Activated CD4-positive, CD25-positive, alpha-beta regulatory T cell (primary cell): ENCODE results near the gene KLK2.
"Not testable (repeated sequence)": the region's sequence is repeated elsewhere in the genome, so short reads cannot be mapped to it uniquely, and the experiment has no call there.

Source experiments
- DNase-seq, 4 experiments: peaks; one replicate each; lab custom pipeline; 2025; lab: John Stamatoyannopoulos, UW

The KLK2 gene

DNA sequence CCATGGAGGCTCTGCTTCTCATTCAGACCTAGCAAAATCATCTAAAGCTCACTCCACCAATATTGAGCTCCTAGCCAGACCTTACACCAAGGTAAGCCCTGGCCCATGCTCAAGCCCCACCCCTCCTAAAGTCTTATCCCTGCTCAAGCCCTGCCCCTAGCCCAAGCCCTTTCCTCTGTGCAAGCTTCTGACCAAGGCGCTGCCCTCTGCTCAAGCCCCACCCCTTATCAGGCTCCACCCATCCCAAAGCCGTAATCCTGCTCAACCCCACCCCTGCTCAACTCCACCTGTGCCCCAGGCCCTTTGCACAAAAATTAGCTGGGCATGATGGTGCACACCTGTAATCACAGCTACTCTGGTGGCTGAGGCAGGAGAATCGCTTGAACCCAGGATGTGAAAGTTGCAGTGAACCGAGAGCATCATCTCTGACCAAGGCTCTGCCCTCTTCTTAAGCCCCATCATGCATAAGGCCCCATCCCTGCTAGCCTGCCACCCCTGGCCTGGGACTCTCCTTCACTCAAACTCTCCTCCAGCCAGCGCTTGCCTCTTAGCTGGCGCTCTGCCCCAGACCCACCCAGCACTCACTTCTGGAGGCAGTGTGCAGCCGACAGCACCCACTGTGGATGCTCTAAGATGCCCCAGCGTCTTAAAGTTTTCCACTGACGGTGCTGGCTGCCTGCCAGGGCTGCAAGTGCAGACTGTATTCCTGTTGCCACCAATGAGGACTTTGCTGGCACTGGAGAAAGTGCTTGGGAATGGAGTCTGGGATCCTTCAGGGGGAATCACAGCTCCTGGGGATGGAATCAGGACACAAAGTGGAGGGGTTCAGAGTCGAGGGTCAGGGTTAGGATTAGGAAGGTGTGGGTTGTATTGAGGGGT, 21.5 kb downstream of the KLK2 start:
- no peak for DNase-seq

DNA sequence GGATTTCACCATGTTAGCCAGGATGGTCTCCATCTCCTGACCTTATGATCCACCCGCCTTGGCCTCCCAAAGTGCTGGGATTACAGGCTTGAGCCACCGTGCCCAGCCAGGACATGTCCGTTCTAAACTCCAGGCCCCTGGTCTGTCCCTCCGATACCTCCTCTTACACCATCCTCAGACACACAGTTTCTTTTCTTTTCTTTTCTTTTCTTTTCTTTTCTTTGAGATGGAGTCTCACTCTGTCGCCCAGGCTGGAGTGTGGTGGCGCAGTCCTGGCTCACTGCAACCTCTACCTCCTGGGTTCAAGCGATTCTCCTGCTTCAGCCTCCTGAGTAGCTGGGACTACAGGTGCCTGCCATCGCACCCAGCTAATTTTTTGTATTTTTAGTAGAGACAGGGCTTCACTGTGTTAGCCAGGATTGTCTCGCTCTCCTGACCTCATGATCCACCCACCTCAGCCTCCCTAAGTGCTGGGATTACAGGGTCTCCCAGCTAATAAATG, 22.9 kb downstream of the KLK2 start:
- not testable (repeated sequence) for DNase-seq

DNA sequence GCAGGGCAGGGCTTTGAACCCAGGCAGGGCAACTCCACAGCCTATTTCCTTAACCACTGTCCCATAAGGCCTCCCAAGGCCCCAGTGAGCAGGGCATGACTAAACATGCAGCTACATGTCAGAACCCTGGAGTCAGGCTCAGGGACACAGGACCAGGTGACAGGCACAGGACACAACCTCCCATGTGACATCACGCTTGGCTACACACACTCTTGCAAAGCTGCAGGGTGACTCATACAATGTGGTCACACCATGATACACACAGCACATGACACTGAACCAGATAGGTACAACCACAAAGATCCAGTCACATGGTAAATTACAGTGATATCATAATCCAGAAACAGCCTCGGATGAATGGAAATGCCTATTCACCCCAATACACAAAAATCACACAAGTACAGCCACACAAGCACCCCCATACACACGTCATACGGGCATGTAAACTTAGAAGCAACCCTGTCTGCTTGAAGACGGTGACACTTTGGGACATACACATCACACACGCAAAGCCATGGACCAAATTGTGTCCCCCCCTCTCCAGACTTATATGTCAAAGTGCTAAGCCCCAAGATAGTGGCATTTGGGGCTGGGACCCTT, 23.5 kb downstream of the KLK2 start:
- DNase-seq: no peak

DNA sequence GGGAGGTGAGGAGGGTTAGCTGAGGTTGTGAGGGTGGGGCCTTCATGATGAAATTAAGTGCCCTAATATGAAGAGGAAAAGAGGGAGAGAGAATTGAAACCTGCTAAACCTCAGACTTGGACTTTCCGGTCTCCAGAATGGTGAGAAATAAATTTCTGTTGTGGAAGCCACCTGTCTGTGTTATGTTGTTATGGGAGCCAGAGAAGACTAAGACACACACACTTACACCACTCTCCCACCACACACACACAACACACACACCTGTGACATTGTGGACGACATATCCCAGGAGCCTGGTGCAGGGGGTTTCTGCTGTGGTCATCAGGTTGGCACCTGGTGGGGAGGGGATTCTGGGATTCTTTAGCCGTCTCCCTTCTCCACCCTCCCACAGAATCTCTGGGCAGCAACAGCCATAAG, 24.0 kb downstream of the KLK2 start:
- no peak for DNase-seq

DNA sequence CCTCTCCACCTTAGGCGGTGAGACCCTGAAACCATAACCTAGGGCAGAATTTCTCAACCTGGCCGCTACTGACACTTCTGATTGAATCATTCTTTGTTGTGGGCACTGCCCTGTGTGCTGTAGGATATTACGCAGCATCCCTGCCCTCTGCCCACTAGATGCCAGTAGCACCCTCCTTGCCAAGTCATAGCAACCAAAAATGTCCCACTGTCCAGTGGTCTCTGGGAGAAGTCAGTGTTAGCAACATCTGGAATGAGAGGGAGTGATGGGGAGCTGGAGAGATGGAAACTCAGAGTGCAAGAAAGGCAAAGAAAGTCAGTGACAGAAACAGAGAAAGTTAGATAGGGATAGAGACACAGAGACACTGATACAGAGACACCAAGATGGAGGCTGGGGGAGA, 24.4 kb downstream of the KLK2 start:
- no peak for DNase-seq

DNA sequence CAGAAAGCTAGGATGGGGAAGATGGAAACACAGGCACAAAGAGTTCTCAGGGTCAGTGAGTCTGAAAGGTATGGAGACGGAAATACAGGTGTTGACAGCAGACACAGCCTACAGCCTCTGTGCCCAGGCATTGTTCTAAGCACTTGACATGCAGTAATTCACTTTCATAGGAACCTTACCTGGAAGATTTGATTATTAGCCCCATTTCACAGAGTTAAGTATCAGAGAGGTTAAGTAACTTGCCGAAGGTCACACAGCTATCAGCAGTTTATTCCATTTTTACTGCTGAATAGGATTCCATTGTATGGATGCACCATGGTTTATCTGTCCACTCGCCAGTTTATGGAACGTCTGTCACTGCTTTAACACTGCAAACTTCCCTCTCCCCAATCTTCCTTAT, 24.8 kb downstream of the KLK2 start:
- DNase-seq: no peak

DNA sequence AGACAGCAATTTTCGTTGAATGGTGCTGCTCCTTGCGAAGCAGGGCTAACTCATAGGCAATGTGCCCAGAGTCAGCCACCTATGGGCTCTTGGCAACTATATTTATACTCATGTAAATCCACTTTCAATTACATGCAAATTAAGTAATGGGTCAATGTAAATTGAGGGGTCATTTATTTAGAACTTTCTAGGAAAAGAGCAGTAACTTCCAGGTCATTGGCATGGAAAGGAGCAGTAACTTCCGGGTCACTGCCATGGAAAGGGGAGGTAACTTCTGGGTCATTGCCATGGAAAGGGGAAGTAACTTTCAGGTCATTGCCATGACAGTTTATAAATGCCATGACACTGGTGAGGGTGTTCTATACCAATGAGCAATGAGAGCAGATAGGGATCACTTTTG, 26.3 kb downstream of the KLK2 start:
- no peak for DNase-seq

DNA sequence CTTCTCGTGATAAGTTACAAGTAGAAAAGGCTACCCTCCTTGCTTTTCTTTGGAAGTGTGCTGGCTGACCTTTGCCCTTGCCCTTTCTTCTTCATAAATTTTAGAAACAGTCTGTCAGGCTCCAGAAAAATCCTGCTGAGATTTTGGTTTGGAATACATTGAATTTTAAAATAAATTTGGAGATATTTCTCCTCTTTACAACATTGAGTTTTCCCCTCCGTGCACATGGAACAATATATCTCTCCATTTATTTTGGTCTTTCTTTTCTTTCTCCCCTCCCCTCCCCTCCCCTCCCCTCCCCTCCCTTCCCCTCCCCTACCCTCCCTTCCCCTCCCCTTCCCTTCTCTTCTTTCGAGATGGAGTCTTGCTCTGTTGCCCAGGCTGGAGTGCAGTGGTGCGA, 29.4 kb downstream of the KLK2 start:
- no peak for DNase-seq

DNA sequence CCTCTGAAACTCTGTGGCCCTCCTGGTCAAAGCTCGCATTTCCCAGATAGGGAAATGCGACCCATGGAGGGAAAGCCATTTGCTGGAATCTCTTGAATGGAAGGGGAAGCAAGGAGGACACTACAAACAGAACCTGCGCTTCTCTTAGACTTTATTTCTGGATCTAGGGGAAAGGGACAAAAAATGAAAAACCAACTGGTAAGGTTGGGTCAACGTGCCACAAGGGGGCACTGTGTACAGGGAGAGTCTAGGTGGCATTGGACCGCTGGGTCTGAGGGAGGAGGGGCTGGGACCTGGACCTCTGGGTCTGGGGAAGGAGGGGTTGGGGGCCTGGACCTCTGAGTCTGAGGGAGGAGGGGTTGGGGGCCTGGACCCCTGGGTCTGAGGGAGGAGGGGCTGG, 33.0 kb downstream of the KLK2 start:
- DNase-seq: no peak

DNA sequence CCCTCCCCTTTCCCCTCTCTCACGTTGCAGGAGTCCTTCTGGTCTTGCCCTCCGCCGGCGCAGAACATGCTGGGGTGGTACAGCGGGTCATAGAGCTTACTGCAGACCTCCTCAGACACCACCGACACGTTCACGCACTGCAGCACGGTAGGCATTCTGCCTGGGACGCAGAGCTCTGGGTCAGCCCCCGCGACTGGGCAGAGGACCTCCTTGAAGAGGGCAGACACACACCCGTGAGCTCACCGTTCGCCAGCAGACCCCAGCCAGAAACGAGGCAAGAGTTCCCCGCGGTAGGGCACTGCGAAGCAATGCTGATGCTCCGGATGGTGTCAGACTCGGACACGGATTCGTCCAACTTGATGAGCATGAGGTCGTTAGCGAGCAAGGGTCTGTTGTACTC, 35.1 kb downstream of the KLK2 start:
- no peak for DNase-seq

DNA sequence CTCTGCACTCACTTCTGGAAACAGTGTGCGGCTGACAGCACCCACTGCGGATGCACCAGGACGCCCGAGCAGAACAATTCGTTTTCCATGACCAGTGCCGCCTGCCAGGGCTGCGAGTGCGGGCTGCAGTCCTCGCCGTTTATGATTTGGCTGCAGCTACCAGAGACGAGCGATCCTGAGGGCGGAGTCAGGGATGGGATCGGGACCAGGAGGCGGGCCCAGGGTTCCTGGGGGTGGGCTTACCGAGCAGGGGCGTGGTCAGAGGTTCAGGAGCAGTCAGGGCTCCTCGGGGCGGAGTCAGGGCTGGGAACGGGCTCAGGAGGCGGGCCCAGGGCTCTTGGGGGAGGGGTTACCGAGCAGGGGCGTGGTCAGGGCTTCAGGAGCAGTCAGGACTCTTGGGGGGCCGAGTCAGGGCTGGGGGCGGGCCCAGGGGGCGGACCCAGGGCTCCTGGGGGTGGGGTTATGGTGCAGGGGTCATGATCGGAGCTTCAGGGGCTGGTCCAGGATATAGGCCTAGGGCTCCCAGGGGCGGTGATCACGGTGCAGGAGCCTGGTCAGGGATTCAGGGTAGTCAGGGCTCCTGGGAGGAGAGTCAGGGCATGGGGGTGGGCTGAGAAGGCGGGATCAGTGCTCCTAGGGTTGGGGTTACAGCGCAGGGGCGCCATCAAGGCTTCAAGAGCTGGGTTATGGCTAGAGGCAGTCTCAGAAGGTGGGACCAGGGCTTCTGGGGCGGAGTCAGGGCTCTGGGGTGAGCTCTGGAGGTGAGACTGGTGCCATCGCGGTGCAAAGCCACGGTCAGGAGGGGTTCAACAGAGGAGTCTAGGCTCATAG, 36.2 kb downstream of the KLK2 start:
- no peak for DNase-seq

DNA sequence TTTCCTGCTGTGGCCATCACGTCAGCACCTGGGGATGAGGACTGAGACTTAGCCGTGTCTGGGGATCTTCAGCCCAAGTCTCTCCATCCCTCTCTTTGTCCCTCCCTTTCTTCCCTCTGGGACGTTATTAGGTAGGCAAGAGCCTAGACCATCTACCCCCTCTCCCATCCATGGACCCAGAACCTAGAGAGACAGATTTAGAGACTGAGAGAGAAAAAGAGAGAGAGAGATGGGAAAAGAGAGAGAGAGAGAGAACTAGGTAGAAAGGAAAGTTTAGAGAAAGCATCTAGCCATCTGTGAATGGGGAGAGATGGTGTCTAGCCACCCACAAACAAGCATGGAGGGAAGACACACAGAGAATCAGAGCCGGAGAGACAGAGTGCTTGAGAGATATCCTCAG, 37.5 kb downstream of the KLK2 start:
- no peak for DNase-seq

DNA sequence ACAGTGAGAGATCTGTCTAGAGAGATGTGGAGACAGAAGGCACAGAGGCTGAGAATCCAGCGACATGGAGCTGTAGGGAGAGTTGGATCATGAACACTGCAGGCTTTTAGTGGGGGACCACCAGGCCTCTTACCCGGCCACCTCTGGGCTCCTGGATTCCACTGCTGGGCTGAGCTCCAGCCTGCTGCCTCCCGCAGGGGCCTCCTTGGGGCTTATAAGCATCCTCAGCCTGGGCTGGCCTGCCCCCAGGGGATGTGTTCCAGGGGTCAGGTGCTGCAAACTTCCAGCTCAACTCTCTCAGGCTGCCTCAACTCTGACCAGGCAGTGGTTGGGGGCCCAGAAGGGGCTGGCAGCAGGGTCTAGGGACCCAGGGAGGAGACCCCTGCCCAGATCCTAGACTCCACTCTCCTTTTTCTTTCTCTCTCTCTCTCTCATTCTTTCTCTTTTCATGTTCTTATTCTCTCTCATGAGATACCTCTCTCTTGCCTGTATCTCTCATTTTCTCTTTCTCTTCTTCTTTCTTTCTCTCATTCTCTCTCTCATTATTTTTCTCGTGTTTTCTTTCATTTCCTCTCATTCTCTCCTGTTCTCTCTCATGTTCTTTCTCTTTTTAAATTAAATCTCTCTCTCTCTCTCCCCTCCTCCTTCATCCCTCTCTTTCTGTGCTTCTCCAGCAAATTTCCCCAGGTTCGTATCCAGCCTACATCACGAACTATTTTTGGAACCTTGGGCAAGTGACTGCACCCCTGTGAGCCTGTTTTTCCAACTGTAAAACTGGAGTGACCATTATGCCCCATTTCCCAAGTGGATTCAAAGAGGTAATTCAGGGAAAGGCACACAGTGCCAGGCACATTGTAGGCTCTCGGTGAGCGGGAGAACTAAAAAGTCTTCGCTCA, 38.2 kb downstream of the KLK2 start, which contains the start of gene KLK4:
Gene KLK4 (minus strand): TSS at position 190 of the 896 bp plus-strand sequence. CDS start 657 bp downstream, outside the sequence.
- no peak for DNase-seq

DNA sequence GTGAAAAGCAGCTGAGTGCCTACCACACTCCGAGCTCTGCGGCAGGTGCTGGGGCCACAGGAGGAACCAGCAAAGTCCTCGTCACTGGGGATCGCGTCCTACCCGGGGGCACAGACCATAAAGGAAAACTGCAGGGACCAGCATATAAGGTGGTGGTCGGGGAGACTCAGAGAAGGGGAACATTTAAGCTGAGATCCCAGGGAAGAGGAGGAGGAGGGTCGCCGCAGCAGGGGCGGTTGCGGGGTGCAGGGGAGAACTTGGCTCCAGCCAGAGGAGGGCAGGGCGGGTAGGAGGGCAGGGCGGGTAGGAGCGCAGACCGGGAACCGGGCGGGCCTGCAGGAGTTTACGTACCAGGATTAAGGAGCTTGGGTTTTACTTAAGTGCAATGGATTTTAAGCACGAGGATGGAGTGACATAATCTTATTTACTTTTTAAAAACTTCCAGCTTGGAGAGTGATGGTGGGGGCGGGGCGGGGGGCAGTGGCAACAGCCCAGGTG, 38.9 kb downstream of the KLK2 start:
- no peak for DNase-seq

DNA sequence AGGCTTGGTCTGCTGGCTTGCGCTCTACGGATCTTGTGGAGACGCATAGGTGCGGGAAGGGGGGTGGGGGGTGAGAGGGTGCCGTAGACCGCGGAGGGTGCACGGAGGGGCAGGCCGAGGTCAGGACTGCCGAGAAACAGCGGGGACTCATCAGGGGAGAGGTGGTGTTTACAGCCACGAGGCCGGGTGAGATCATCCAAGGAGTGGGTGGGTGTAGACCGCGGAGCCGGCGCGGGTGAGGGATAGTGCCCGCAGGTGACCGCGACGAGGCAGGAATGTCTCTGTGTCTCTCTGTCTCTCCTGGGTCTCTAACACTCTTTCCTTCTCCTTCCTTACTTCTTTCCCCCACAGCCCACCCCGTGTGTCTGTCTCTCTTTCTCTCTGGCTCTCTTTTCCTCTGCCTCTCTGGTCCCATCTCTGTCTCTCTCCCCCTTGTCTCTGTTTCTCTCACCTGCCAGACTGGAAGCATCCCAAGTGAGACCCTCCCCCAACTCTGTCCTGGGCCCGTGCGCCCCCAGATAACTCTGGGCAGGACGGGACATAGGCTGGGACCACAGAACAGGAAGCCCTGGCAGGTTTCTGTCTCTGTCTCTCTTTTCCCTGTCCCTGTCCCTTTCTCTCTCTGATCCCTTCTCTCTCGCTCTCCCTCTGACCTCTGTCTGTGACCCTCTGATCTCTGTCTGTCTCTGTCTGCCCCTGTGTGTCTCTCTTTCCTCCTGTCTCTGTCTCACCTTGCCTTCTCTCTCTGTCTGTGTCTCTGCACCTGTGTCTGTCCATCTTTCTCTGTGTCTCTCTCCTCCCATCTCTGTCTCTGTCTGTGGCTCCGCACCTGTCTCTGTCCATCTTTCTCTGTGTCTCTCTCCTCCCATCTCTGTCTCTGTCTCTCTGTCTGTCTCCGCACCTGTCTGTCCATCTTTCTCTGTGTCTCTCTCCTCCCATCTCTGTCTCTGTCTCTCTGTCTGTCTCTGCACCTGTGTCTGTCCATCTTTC, 39.8 kb downstream of the KLK2 start:
- DNase-seq: no peak

DNA sequence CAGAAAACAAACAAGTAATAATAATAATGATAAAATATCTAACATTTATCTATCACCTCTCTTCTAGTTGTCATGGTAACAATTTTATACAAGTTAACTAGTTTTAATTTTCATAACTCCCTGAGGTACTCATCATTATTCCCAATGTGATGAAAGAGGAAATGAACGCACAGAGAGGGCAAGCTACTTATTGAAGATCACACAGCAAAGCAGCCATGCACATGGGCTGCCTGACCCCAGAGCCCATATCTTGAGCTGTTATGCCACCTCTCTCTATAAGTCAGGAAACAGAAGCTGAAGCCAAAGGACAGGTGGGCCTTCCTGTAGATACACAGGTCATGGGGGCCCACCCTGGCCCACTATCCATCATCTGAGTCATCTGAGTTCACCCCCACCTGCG, 42.8 kb downstream of the KLK2 start:
- no peak for DNase-seq

DNA sequence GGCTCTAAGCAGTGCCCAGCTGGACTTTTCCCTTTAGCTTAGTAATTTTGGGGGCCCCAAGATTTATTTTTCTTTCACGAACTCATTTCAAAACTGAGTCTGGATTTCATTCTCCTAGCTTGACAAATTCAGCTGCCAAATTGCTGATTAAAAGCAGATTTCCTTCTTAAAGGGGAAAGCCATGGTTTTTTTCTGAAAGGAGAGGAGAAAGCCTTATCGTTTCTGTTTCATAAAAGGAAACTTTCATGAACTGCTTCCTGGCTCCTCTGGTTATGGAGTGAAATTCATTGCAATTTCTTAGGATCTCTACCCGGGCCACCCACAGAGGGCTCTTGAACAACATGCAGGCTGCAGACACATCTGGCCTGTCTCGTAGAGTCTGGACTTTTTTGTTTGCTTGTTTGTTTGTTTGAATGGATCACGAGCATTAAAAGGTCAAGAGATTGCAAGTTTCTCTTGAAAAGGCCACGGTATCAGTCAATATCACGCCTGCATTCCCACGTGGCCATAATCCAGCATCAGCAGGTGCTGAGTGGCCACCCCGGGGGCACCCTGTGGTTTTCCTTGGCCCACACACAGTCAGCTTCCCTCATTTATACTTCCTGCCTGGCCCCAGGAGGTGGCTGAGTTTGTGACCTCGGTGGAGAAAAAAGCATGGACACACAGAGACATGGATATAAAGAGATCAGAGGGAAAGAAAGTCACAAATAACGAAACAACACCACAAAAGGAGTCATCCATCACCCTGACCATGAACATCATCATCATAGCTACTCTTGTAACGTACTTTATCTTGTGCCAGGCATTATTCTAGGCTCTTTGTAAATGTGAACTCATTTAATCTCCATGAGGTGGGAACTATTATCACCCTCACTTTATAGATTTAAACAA, 48.4 kb downstream of the KLK2 start:
- DNase-seq: no peak

DNA sequence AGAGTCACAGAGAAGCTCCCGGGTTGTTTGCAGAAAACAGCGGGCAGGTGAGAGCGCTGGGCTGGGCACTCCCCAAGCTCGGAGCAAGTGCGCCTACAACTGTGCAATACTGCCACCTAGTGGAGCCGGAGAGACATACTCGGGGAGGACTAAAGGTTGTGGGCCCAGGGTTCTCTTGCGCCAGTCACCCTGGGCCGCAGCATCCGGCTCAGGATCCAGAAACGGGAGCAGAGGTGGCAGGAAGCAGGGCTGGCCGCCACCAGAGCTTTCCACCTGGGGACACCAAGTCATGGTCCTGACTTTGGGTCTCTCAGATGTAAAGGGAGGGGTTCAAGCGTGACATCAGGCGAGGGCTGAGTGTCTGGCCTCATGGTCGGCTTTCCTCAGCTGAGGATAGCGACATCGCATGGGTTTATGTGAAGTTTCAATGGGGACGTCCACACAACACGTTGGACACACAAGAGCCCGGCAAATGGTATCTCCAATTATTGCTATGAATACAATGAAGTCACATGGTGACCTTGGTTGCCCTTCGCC, 49.1 kb downstream of the KLK2 start:
- DNase-seq: peak; percentile 42 to 65 (median 61)

DNA sequence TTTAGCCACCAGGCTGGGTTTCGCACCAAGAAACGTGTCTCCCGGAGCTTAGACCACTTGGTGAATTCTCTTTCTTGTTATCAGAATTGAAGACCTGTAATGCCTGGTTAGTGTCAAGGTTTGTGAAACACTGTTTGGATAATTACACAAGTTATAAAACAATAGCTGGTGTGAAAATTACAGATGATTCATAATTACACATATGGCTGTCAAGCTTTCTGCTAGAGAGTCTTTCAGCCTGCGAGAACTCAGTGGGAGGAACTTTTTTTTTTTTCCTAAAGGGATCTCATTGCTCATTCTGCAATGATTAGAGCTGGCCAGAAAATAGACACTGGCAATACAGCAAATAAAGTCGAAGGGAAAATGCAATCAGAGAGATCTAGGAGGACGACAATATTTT, 51.3 kb downstream of the KLK2 start:
- DNase-seq: no peak
